Esophagus squamous epithelium (tissue), 4 donors: Measurements from ENCODE around the gene YKT6.

Source experiments
- CTCF ChIP-seq, 6 experiments: fragments of 450-650 bp in 4 of 6; fragments of 200-600 bp in 2 of 6; sonication (generic) in 2 of 6; IDR thresholded peaks; one replicate each; pipeline ENCODE4 v1.5.1; 2016 to 2019; ENCODE audit warnings: antibody characterized with exemption in 6 of 6, mild to moderate bottlenecking in 4 of 6, moderate library complexity in 4 of 6
- POLR2A ChIP-seq, 4 donors: fragments of 450-650 bp; IDR thresholded peaks; one replicate each; pipeline ENCODE4 v1.6.1; 2017; ENCODE audit warnings: antibody characterized with exemption in 4 of 4, mild to moderate bottlenecking in 4 of 4, moderate library complexity in 3 of 4

- TF ChIP-seq CTCF (IDR thresholded peaks at IDR 0.05) (no peak), POLR2A (IDR thresholded peaks at IDR 0.05) (no peak)
These were observed 22.0 kb downstream of the YKT6 start for GRCh38 chr7:44222776-44223261.
